Breast epithelium (tissue), 4 donors: ENCODE measurements around the gene PRLR. TPM values are rescaled to one million over a fixed set of nuclear protein-coding genes. Genes with fewer than 3 reads are reported as not detected.

Experiments used
- DNase-seq, 2 donors: peaks; one replicate each; pipeline ENCODE4 v3.0.0-alpha.2; 2019; ENCODE audit warnings: low spot score in 2 of 2
- H3K27ac ChIP-seq, 2 donors: fragments of 200-600 bp; sonication (generic) in 1 of 2; one replicate each; pipeline ENCODE4 v1.5.1; 2016 to 2019; ENCODE audit warnings: mild to moderate bottlenecking in 1 of 2
- H3K27me3 ChIP-seq, 2 donors: fragments of 200-600 bp; sonication (generic) in 1 of 2; one replicate each; pipeline versions ENCODE4 v1.5.1 to v1.6.0; 2017 to 2019; ENCODE audit warnings: control low read depth in 1 of 2, mild to moderate bottlenecking in 1 of 2
- H3K36me3 ChIP-seq: fragments of 200-600 bp; one replicate; pipeline ENCODE4 v1.5.1; 2019
- H3K4me1 ChIP-seq, 2 donors: fragments of 200-600 bp; sonication (generic); one replicate each; pipeline ENCODE4 v1.5.1; 2016 to 2019; ENCODE audit warnings: control low read depth in 1 of 2
- H3K4me3 ChIP-seq, 3 donors: fragments of 200-600 bp; sonication (generic); 1 replicate in 2 of 3; 2 replicates in 1 of 3; pipeline ENCODE4 v1.5.1; 2016 to 2019; ENCODE audit warnings: mild to moderate bottlenecking in 3 of 3, moderate library complexity in 2 of 3
- H3K9me3 ChIP-seq, 2 donors: fragments of 200-600 bp; sonication (generic) in 1 of 2; one replicate each; pipeline ENCODE4 v1.5.1; 2016 to 2019; ENCODE audit warnings: control low read depth in 1 of 2
- POLR2A ChIP-seq: fragments of 450-650 bp; IDR thresholded peaks from one replicate; pipeline ENCODE4 v1.6.1; 2016; ENCODE audit warnings: antibody characterized with exemption, mild to moderate bottlenecking, moderate library complexity
- POLR2AphosphoS5 ChIP-seq, 3 donors: sonication (generic); formaldehyde crosslinking; IDR thresholded peaks; one replicate each; pipeline ENCODE4 v1.6.1; 2017; ENCODE audit warnings: antibody characterized with exemption in 3 of 3
- intact Hi-C: fragments of 100-400 bp; cut with DNase I; formaldehyde crosslinking; loops from one replicate; pipeline ENCODE4 v1.15.1; 2023; ENCODE audit warnings: low total_unique reads
- total RNA-seq, 3 donors: library from RNA; depleted of rRNA; stranded (reverse); fragments of >200 nt; gene quantifications; one replicate each; pipeline ENCODE4 v1.1.0, GENCODE V29; 2016
- TF ChIP-seq, protein P1 (sequence below), 3 donors: fragments of 450-650 bp; IDR thresholded peaks; one replicate each; pipeline ENCODE4 v1.5.1; 2016 to 2017; ENCODE audit warnings: antibody characterized with exemption in 3 of 3, mild to moderate bottlenecking in 3 of 3, moderate library complexity in 3 of 3

Gene PRLR
- total RNA-seq, 3 donors from 2014 or later, result 2.6 to 78.0 (median 28.8) TPM

DNA sequence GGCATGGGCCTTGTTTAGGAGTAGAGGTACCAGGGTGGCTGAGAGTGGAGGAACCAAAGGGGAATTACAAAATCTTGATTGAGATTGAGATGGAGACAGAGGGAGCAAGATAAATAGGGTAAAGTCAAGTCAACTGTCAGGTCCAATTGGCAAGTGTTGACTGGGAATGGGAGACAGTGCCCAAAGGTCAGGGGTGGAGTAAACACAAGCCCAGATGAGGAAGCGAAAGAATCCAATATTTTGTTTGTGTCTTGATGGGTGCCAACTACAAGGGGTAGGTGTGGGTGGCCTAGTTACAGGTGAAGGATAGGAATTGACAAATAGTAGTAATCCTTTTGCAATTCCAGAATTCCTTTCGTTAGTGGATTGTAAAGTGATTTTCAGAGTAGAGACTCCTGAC lies 107.5 kb downstream of the PRLR start:
- no peak overlapping the region for H3K4me3 ChIP-seq
- H3K36me3 ChIP-seq, result no peaks in the 10 kb centered on the region
- no peaks in the 10 kb centered on the region for H3K27me3 ChIP-seq
- TF ChIP-seq POLR2A (no peak), POLR2AphosphoS5 (IDR thresholded peaks at IDR 0.05) (no peak)
- TF ChIP-seq, protein P1, sequence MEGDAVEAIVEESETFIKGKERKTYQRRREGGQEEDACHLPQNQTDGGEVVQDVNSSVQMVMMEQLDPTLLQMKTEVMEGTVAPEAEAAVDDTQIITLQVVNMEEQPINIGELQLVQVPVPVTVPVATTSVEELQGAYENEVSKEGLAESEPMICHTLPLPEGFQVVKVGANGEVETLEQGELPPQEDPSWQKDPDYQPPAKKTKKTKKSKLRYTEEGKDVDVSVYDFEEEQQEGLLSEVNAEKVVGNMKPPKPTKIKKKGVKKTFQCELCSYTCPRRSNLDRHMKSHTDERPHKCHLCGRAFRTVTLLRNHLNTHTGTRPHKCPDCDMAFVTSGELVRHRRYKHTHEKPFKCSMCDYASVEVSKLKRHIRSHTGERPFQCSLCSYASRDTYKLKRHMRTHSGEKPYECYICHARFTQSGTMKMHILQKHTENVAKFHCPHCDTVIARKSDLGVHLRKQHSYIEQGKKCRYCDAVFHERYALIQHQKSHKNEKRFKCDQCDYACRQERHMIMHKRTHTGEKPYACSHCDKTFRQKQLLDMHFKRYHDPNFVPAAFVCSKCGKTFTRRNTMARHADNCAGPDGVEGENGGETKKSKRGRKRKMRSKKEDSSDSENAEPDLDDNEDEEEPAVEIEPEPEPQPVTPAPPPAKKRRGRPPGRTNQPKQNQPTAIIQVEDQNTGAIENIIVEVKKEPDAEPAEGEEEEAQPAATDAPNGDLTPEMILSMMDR (IDR thresholded peaks at IDR 0.05), result no peak
- H3K9me3 ChIP-seq, result no peaks in the 10 kb centered on the region
- H3K27ac ChIP-seq, result no peak overlapping the region
- intact Hi-C loops, result loop anchor here (5.0 kb wide), 1 partner anchor 1296 kb away; no protein-coding TSS in a partner anchor
- DNase-seq, result no peak
- no peaks in the 10 kb centered on the region for H3K4me1 ChIP-seq

DNA sequence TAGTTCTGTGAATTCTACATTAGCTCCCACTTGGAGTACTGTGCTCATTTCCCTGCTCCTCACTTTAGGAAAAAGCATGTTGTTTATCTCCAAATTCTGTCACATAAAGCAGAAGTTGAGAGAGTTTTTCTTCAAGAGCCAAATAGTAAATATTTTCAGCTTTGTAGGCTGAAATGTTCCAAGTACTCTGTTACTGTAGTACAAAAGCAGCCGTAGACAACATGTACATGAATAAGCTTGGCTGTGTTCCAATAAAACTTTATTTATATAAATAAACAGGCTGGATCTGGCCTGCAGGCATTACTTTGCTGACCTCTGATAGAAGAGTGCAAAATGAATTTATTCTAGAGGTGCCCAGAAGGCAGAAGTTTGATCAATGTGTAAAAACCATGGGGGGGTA lies 109.6 kb downstream of the PRLR start:
- DNase-seq, result no peak
- Histone ChIP-seq H3K27me3 (no peaks in the 10 kb centered on the region), H3K27ac (no peak overlapping the region), H3K36me3 (no peaks in the 10 kb centered on the region), H3K4me1 (no peaks in the 10 kb centered on the region), H3K9me3 (no peaks in the 10 kb centered on the region), H3K4me3 (no peak overlapping the region)
- no peak for TF ChIP-seq POLR2A
- TF ChIP-seq POLR2AphosphoS5 (IDR thresholded peaks at IDR 0.05), result no peak
- TF ChIP-seq, protein P1 (IDR thresholded peaks at IDR 0.05), result no peak
- intact Hi-C loops, result loop anchor here (5.0 kb wide), 1 partner anchor 1293 kb away; no protein-coding TSS in a partner anchor

DNA sequence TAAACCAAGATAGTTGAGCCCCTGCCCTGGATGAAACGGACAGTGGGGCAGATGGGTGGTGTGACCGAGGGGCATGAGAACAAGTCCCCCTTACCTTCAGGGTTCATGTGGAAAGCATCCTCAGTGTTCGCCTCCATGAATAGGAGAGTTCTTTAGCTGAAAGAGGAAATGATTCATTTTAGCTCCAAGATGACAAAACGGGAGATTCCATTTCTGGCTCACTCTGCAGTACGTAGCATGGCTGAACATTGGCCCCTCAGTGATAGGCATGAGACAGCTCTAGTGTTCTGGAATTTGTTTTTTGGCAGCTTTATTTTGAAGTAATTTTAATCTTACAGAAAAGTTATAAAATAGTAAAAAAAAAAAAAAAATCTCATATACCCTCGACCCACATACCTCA lies 112.3 kb downstream of the PRLR start:
- H3K4me3 ChIP-seq, result no peak overlapping the region
- no peak overlapping the region for H3K27ac ChIP-seq
- intact Hi-C loops, result no loop called here

DNA sequence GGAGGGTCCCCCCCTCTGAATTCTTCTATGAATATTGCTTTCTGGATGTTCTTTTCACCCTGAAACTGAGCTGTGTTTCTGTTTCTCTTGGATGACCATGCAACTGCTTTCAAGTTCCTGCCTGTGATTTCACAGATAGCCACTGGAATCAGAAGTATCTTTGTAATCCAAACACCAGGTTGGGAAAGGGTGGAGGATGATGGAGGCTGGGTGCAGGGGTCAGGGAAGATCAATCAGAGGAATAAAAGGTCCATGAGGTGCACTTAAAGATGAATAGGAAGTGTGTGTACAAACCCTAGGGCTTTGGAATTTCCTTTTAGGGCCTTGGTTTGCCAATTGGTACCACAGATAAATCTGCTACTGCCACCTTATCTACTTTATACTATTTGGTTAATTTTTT lies 114.4 kb downstream of the PRLR start:
- no peak overlapping the region for H3K27ac ChIP-seq
- intact Hi-C loops, result no loop called here
- no peaks in the 10 kb centered on the region for H3K4me1 ChIP-seq
- H3K4me3 ChIP-seq, result no peak overlapping the region
- no peaks in the 10 kb centered on the region for H3K9me3 ChIP-seq
- H3K27me3 ChIP-seq, result no peaks in the 10 kb centered on the region
- TF ChIP-seq POLR2A, result no peak
- no peak for TF ChIP-seq POLR2AphosphoS5 (IDR thresholded peaks at IDR 0.05)
- TF ChIP-seq, protein P1 (IDR thresholded peaks at IDR 0.05), result no peak
- no peak for DNase-seq
- H3K36me3 ChIP-seq, result no peaks in the 10 kb centered on the region

More for the DNA sequence above, 112.3 kb downstream of the PRLR start:
- Histone ChIP-seq H3K4me1 (no peaks in the 10 kb centered on the region), H3K27me3 (no peaks in the 10 kb centered on the region), H3K9me3 (no peaks in the 10 kb centered on the region), H3K36me3 (no peaks in the 10 kb centered on the region)
- no peak for DNase-seq
- TF ChIP-seq, protein P1 (IDR thresholded peaks at IDR 0.05), result no peak
- TF ChIP-seq POLR2A, result no peak
- TF ChIP-seq POLR2AphosphoS5 (IDR thresholded peaks at IDR 0.05), result no peak

DNA sequence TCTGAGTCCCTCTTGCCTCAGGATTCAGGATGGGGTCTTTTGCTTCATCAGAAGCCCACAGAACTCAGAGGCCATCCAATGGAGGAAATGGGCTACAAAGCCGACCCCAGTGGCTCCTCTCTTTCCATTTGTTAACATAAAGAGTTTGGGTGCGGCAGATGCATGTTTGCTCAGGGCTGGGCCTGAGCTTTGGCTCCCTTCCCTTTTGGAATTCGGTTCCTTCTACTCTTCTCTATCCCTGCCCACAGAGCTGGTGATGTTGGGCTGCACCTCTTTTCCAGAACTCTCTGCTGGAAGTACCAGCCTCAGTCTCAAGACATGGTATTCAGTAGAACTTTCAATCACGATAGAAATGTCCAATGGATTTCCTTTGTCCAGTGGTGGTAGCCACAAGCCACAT lies 115.6 kb downstream of the PRLR start:
- no peak overlapping the region for H3K4me3 ChIP-seq
- intact Hi-C loops, result no loop called here

More for the DNA sequence above, 115.6 kb downstream of the PRLR start:
- Histone ChIP-seq H3K27ac (no peak overlapping the region), H3K27me3 (no peaks in the 10 kb centered on the region), H3K4me1 (no peaks in the 10 kb centered on the region), H3K9me3 (no peaks in the 10 kb centered on the region), H3K36me3 (no peaks in the 10 kb centered on the region)
- TF ChIP-seq, protein P1 (IDR thresholded peaks at IDR 0.05), result no peak
- TF ChIP-seq POLR2A (no peak), POLR2AphosphoS5 (IDR thresholded peaks at IDR 0.05) (no peak)
- DNase-seq, result no peak
